ENCODE results near the gene CEP95.

- no peak for TF ChIP-seq CTCF (IDR thresholded peaks at IDR 0.05)
- TF ChIP-seq POLR2A (IDR thresholded peaks at IDR 0.05): no peak
Observed at GRCh38 chr17:64499805-64500486, 6.8 kb upstream of the CEP95 start.

Data from ovary (tissue), 3 donors.